HUES64 (cell line): Measurements from ENCODE around the gene ARHGAP26.

ENCODE experiments used
- H3K27ac ChIP-seq: 2 replicates; pipeline ENCODE4 v1.7.0; 2013; ENCODE audit warnings: low read depth, low read length, inconsistent platforms
- H3K27me3 ChIP-seq: 2 replicates; pipeline ENCODE4 v1.6.1; 2013; ENCODE audit warnings: mild to moderate bottlenecking, low read length; ENCODE audit not compliant: insufficient read depth
- H3K36me3 ChIP-seq: 2 replicates; pipeline ENCODE4 v1.6.1; 2013; ENCODE audit warnings: mild to moderate bottlenecking, low read length; ENCODE audit not compliant: insufficient read depth
- H3K4me1 ChIP-seq: 2 replicates; pipeline ENCODE4 v1.6.1; 2013; ENCODE audit warnings: mild to moderate bottlenecking, low read length, moderate library complexity; ENCODE audit not compliant: insufficient read depth
- H3K4me3 ChIP-seq: 2 replicates; pipeline ENCODE4 v1.5.1; 2013; ENCODE audit warnings: mild to moderate bottlenecking, low read length, moderate library complexity
- H3K9ac ChIP-seq: 2 replicates; pipeline ENCODE4 v1.6.1; 2013; ENCODE audit warnings: mild to moderate bottlenecking, low read depth, low read length
- H3K9me3 ChIP-seq: 2 replicates; pipeline ENCODE4 v1.6.1; 2013; ENCODE audit warnings: low read depth, low read length; ENCODE audit not compliant: insufficient read depth
- WGBS: fragments of 150-250, 120-280 bp; methylation state at CpG from one replicate; pipeline ENCODE4 v1.1.7; 2013; ENCODE audit warnings: missing lambda C conversion rate; 5-methylcytosine and 5-hydroxymethylcytosine counted together

Gene ARHGAP26

GRCh38 chr5:143244000-143244736 is 474.0 kb downstream of the ARHGAP26 start:
- Histone ChIP-seq H3K36me3 (no peaks in the 10 kb centered on the region), H3K9me3 (no peaks in the 10 kb centered on the region), H3K9ac (no peak overlapping the region), H3K27me3 (no peaks in the 10 kb centered on the region), H3K27ac (no peak overlapping the region), H3K4me3 (no peak overlapping the region), H3K4me1 (no peaks in the 10 kb centered on the region)
- WGBS, result 86% methylated on average over 16 of the region's 16 CpGs

DNA sequence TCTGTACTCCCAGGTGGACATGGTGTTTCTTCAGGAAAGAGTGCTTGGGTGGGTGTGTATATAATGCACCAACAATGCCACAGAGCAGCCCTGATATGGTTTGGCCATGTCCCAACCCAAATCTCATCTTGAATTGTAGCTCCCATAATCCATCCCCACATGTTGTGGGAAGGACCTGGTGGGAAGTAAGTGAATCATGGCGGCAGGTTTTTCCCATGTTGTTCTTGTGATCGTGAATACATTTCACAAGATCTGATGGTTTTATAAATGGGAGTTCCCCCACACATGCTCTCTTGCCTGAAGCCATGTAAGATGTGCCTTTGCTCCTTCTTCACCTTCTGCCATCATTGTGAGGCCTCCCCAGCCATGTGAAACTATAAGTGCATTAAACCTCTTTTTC is 474.8 kb downstream of the ARHGAP26 start:
- Histone ChIP-seq H3K27ac (no peak overlapping the region), H3K4me3 (no peak overlapping the region), H3K36me3 (no peaks in the 10 kb centered on the region), H3K4me1 (no peaks in the 10 kb centered on the region), H3K9ac (no peak overlapping the region), H3K9me3 (no peaks in the 10 kb centered on the region), H3K27me3 (no peaks in the 10 kb centered on the region)
- WGBS, result 80% methylated on average over 2 of the region's 2 CpGs

DNA sequence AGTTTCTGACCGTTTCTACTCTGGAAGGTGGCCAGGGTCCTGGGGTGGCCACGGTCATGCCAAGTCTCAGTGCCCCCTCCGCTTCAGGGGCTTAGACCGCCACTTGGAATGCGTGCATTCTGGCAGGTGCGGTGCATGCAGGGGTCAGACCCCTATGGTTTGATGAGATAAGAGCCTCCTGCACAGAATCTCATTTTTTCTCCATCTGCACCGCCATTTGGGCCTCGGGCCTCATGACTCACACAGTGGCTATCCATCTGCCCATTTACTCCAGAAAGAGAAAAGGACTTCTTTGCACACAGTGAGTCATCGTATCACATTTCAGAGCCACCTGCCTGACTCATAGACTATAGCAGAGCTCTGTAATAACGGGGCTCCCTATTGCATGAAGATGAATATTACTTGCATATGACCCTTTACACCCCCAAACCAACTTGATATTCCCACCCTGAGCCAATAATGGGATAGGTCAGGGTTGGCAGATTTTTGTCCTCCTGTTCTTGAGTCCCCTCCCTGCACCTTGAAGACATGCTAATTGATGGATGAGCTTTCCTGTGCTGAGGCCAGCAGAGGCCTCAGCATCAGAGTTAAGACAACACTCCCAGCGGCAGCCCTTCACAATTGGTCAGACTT is 475.9 kb downstream of the ARHGAP26 start:
- Histone ChIP-seq H3K27me3 (no peaks in the 10 kb centered on the region), H3K36me3 (no peaks in the 10 kb centered on the region), H3K9me3 (no peaks in the 10 kb centered on the region), H3K9ac (no peak overlapping the region), H3K4me1 (no peaks in the 10 kb centered on the region), H3K4me3 (no peak overlapping the region), H3K27ac (no peak overlapping the region)
- WGBS, result 92% methylated on average over 11 of the region's 11 CpGs

DNA sequence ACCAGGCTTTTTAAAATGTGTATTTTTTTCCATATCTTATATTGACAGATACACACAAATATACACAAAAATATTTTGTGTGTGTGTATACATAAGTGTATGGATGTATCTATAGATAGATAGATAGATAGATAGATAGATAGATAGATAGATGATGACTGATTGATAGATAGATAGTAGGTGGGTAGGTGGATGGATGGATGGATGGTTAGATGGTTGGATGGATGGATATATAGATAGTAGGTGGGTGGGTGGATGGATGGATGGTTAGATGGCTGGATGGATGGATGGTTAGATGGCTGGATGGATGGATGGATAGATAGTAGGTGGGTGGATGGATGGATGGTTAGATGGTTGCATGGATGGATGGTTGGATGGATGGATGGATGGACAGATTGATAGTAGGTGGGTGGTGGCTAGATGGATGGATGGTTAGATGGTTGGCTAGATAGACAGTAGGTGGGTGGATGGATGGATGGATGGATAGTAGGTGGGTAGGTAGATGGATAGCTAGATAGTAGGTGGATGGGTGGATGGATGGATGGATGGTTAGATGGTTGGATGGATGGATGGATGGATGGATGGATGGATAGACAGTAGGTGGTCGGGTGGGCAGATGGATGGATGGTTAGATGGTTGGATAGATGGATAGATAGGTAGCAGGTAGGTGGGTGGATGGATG is 477.1 kb downstream of the ARHGAP26 start:
- no peaks in the 10 kb centered on the region for H3K9me3 ChIP-seq
- H3K36me3 ChIP-seq, result no peaks in the 10 kb centered on the region
- no peak overlapping the region for H3K4me3 ChIP-seq
- H3K4me1 ChIP-seq, result no peaks in the 10 kb centered on the region
- H3K9ac ChIP-seq, result no peak overlapping the region
- H3K27me3 ChIP-seq, result no peaks in the 10 kb centered on the region
- 87% methylated on average over 1 of the region's 1 CpG for WGBS
- no peak overlapping the region for H3K27ac ChIP-seq

DNA sequence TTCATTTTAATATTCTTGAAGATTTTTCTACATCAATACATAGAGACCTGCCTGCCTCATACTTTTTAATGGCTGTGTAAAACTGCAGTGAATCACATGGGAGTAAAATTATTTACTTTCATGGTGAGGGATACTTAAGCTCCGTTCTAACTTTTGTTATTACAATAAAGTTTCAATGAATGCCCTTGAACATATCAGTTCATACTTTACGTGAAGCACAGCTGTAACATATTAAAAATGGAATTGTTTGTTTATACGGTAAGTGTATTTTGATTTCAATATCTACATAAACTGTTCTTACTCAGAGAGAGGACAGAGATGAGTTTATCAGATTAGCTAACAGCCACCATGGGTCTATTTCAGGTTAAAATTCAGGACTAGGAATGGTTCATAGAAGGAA is 478.2 kb downstream of the ARHGAP26 start:
- H3K9me3 ChIP-seq, result no peaks in the 10 kb centered on the region

DNA sequence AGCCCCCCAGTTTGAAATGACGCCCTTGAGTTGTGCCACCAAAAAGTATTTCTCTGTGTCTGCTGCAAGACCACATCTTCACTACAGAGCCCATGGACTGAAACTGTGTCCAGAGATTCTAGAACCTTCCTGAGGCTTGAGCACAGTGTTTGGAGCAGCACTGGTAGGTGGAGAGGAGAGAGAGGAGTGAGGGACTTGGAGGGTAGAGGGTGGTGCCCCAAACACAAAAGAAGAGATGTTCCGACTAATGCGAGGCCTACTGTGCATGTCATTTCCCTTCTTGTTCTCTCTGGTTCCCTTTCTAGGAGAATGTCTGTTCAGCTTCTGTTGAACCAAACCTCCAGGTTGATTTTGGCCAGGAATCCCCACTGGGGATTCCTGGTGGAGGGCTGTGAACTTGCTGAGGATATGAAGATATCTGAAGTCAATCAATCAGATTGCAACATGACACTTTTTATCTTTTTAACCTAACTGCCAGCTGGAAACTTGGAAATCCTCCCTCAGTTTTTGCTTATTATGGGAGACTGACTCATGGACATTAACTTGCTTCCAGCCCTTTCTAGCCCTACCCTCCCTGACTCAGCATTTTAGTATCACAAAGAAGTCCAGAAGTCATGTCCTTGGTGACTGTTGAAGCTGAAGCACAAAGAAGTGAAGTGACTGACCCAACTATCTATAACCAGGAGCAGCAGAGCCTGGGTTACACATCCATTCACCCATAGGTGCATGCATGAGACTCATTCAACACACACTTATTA is 478.8 kb downstream of the ARHGAP26 start:
- Histone ChIP-seq H3K27me3 (no peaks in the 10 kb centered on the region), H3K4me1 (no peaks in the 10 kb centered on the region), H3K9me3 (no peaks in the 10 kb centered on the region), H3K36me3 (no peaks in the 10 kb centered on the region), H3K9ac (no peak overlapping the region), H3K27ac (no peak overlapping the region), H3K4me3 (no peak overlapping the region)
- WGBS, result 95% methylated on average over 3 of the region's 3 CpGs

More for the DNA sequence above, 478.2 kb downstream of the ARHGAP26 start:
- no peaks in the 10 kb centered on the region for H3K4me1 ChIP-seq
- 100% methylated on average over 2 of the region's 3 CpGs for WGBS
- no peaks in the 10 kb centered on the region for H3K27me3 ChIP-seq
- no peak overlapping the region for H3K9ac ChIP-seq
- H3K36me3 ChIP-seq, result no peaks in the 10 kb centered on the region
- H3K4me3 ChIP-seq, result no peak overlapping the region
- no peak overlapping the region for H3K27ac ChIP-seq

- H3K27ac ChIP-seq, result no peak overlapping the region
- H3K9ac ChIP-seq, result no peak overlapping the region
- no peaks in the 10 kb centered on the region for H3K9me3 ChIP-seq
- no peaks in the 10 kb centered on the region for H3K27me3 ChIP-seq
- no peak overlapping the region for H3K4me3 ChIP-seq
- H3K4me1 ChIP-seq, result no peaks in the 10 kb centered on the region
- WGBS, result 97% methylated on average over 2 of the region's 2 CpGs
- H3K36me3 ChIP-seq, result no peaks in the 10 kb centered on the region
Measured at GRCh38 chr5:143249851-143250250, 479.7 kb downstream of the ARHGAP26 start.

DNA sequence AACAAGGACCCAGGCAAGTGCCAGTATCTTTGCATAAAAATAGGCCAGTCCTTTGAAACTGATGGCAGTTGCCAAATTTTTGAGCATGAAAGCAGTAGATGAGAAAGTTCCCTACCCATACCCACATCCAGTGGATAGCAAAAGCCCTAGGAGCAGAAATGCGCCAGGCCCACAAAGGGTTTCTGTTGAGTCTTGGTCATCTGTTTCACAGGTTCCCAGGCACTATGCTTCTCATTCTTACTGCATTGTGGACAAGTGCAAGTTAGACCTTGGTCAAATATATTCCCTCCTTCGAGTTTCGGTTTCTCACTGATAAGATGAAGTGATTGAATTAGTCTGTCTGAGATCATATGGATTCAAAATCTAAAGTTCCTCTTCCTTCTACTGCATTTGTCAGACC is 481.0 kb downstream of the ARHGAP26 start:
- Histone ChIP-seq H3K36me3 (no peaks in the 10 kb centered on the region), H3K4me1 (no peaks in the 10 kb centered on the region), H3K4me3 (no peak overlapping the region), H3K27me3 (no peaks in the 10 kb centered on the region), H3K9me3 (no peaks in the 10 kb centered on the region), H3K27ac (no peak overlapping the region), H3K9ac (no peak overlapping the region)
- 97% methylated on average over 3 of the region's 3 CpGs for WGBS

- Histone ChIP-seq H3K9ac (no peak overlapping the region), H3K4me1 (no peaks in the 10 kb centered on the region), H3K9me3 (no peaks in the 10 kb centered on the region), H3K27me3 (no peaks in the 10 kb centered on the region), H3K36me3 (no peaks in the 10 kb centered on the region), H3K27ac (no peak overlapping the region), H3K4me3 (no peak overlapping the region)
- WGBS, result 94% methylated on average over 1 of the region's 4 CpGs
Measured at GRCh38 chr5:143251946-143252345, 481.8 kb downstream of the ARHGAP26 start.

DNA sequence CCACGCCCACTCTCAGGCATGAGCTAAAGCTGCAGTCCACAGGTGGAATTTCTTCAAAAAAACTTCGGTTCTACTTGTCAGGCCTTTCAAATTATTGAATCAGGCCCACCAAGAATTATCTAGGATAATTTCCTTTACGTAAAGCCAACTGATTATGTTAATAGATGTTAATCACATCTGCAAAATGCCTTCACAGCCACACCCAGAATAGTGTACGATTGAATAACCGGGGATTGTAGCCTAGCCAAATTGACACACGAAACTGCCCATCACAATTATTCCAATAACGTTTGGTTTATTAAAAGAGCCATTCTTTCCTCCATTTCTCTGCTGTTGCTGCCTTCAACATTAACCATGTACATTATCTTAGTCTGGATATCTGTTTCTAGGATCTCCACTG is 484.6 kb downstream of the ARHGAP26 start:
- Histone ChIP-seq H3K4me1 (no peaks in the 10 kb centered on the region), H3K36me3 (no peaks in the 10 kb centered on the region), H3K9me3 (no peaks in the 10 kb centered on the region), H3K9ac (no peak overlapping the region), H3K27ac (no peak overlapping the region), H3K4me3 (no peak overlapping the region), H3K27me3 (no peaks in the 10 kb centered on the region)
- 96% methylated on average over 7 of the region's 7 CpGs for WGBS
